ENCODE results near the gene ECSCR.

The ECSCR gene

GRCh38 chr5:139402561-139403158 is 59.9 kb downstream of the ECSCR start:
- DNase-seq (ENCODE audit: low read depth): no peak
- TF ChIP-seq CTCF (IDR thresholded peaks at IDR 0.05; ENCODE audit: control insufficient read depth, insufficient read depth, low read depth, low read length, missing control alignments): peak; percentile 47
- no peak overlapping the region for H3K4me3 ChIP-seq (ENCODE audit: control insufficient read depth, low read depth, low read length)

GRCh38 chr5:139401546-139401945 is 61.0 kb downstream of the ECSCR start:
- H3K4me3 ChIP-seq (ENCODE audit: control insufficient read depth, low read depth, low read length): no peak overlapping the region
- no peak for DNase-seq (ENCODE audit: low read depth)
- TF ChIP-seq CTCF (IDR thresholded peaks at IDR 0.05; ENCODE audit: control insufficient read depth, insufficient read depth, low read depth, low read length, missing control alignments): no peak

- H3K4me3 ChIP-seq (ENCODE audit: control insufficient read depth, low read depth, low read length): no peak overlapping the region
- TF ChIP-seq CTCF (IDR thresholded peaks at IDR 0.05; ENCODE audit: control insufficient read depth, insufficient read depth, low read depth, low read length, missing control alignments): no peak
- no peak for DNase-seq (ENCODE audit: low read depth)
Measured at GRCh38 chr5:139399501-139400121, 62.9 kb downstream of the ECSCR start.

Measured in AG09309 (cell line).